ENCODE measurements around the gene PROB1. TPM values are rescaled to one million over a fixed set of nuclear protein-coding genes. Genes with fewer than 3 reads are reported as not detected.

Gene PROB1
- total and polyA plus RNA-seq, 9 of the 15 experiments (the other 6 are each of a cell fraction or from before 2014, with no cell fraction given) = 0.01 to 1.8 (median 0.47) TPM

DNA sequence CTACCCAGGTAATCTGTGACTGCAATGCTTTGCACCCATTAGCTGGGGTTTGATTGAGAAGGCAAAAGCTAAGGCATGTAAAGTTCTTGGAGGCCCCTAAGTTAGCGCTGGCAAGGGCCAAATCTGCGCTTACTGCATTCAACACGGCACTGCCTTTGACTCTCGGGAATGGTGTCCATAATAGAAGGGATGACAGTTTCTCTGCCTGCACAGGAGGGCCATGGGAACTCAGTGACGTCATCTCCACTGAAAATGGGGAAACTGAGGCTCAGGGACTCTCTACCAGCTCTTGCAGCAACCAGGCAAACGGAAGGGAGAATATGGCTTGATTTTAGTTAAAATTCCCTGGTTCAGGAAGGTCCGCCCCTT, 8.5 kb upstream of the PROB1 start (continued):
- TF ChIP-seq, protein P1, sequence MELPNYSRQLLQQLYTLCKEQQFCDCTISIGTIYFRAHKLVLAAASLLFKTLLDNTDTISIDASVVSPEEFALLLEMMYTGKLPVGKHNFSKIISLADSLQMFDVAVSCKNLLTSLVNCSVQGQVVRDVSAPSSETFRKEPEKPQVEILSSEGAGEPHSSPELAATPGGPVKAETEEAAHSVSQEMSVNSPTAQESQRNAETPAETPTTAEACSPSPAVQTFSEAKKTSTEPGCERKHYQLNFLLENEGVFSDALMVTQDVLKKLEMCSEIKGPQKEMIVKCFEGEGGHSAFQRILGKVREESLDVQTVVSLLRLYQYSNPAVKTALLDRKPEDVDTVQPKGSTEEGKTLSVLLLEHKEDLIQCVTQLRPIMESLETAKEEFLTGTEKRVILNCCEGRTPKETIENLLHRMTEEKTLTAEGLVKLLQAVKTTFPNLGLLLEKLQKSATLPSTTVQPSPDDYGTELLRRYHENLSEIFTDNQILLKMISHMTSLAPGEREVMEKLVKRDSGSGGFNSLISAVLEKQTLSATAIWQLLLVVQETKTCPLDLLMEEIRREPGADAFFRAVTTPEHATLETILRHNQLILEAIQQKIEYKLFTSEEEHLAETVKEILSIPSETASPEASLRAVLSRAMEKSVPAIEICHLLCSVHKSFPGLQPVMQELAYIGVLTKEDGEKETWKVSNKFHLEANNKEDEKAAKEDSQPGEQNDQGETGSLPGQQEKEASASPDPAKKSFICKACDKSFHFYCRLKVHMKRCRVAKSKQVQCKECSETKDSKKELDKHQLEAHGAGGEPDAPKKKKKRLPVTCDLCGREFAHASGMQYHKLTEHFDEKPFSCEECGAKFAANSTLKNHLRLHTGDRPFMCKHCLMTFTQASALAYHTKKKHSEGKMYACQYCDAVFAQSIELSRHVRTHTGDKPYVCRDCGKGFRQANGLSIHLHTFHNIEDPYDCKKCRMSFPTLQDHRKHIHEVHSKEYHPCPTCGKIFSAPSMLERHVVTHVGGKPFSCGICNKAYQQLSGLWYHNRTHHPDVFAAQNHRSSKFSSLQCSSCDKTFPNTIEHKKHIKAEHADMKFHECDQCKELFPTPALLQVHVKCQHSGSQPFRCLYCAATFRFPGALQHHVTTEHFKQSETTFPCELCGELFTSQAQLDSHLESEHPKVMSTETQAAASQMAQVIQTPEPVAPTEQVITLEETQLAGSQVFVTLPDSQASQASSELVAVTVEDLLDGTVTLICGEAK (IDR thresholded peaks at IDR 0.05) = no peak
- TF ChIP-seq, protein P1 (CRISPR knock-in tag; IDR thresholded peaks at IDR 0.05) = no peak
- TF ChIP-seq SAP30 (IDR thresholded peaks at IDR 0.05; ENCODE audit: borderline replicate concordance, insufficient read depth, low read depth, low read length, poor library complexity, severe bottlenecking) (peak; percentile 17), JUND (IDR thresholded peaks at IDR 0.05; ENCODE audit: borderline replicate concordance, low read depth, low read length) (no peak), JUND (tag; IDR thresholded peaks at IDR 0.05; ENCODE audit: borderline replicate concordance, low read depth, low read length) (peak; percentile 87; the same call in 2 of the 3 replicates), ILF3 (IDR thresholded peaks at IDR 0.05; ENCODE audit: borderline replicate concordance) (no peak), PHF21A (IDR thresholded peaks at IDR 0.05; ENCODE audit: borderline replicate concordance, low read depth) (no peak), RBM39 (optimal IDR thresholded peaks at IDR 0.05; ENCODE audit: low read depth, low read length) (peak; percentile 29)
- TF ChIP-seq, protein P2, sequence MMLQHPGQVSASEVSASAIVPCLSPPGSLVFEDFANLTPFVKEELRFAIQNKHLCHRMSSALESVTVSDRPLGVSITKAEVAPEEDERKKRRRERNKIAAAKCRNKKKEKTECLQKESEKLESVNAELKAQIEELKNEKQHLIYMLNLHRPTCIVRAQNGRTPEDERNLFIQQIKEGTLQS (IDR thresholded peaks at IDR 0.05) = peak; percentile 95; the same call in 1 of the 2 replicates
- TF ChIP-seq, protein P2 (CRISPR knock-in tag; conservative IDR thresholded peaks at IDR 0.05) = no peak
